CD4-positive, alpha-beta T cell treated with Interleukin-6 at 100 ng/mL for 8 hours (primary cell): ENCODE results near the gene TRAPPC5.

ENCODE experiments used
- DNase-seq: peaks from one replicate; pipeline ENCODE4 v3.0.0-alpha.2; 2020; ENCODE audit warnings: mixed read lengths, low spot score

TRAPPC5 gene

GRCh38 chr19:7645656-7646425 lies 34.8 kb upstream of the TRAPPC5 start:
- no peak for DNase-seq

DNA sequence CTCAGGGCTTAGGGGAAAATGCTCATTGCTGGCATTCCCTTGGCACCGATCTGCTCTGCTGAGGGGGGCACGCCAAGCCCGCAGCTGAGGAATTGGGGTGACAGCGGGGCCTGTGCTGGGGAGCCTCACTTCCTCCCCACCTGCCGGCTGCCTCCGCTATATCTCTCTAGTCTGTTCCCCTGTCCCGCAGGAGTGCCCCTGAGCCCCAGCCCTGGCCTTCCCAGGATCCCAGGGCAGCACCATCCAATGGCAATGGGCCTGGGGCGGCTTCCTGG lies 34.3 kb upstream of the TRAPPC5 start:
- DNase-seq = no peak

DNA sequence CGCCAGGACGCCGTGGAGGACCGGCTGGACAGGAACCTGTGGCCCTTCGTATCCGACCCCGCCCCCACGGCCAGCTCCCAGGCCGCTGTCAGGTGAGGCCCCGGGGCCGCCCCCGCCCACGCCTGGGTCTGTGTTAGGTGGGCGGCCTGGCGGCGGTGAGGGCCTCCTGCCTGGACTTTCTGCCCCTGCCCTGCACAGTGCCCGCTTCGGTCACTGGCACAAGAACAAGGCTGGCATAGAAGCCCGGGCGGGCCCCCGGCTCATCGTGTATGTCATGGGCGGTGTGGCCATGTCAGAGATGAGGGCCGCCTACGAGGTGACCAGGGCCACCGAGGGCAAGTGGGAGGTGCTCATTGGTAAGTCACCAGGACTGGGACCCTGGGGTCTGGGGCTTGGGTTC lies 33.5 kb upstream of the TRAPPC5 start:
- DNase-seq = no peak

DNA sequence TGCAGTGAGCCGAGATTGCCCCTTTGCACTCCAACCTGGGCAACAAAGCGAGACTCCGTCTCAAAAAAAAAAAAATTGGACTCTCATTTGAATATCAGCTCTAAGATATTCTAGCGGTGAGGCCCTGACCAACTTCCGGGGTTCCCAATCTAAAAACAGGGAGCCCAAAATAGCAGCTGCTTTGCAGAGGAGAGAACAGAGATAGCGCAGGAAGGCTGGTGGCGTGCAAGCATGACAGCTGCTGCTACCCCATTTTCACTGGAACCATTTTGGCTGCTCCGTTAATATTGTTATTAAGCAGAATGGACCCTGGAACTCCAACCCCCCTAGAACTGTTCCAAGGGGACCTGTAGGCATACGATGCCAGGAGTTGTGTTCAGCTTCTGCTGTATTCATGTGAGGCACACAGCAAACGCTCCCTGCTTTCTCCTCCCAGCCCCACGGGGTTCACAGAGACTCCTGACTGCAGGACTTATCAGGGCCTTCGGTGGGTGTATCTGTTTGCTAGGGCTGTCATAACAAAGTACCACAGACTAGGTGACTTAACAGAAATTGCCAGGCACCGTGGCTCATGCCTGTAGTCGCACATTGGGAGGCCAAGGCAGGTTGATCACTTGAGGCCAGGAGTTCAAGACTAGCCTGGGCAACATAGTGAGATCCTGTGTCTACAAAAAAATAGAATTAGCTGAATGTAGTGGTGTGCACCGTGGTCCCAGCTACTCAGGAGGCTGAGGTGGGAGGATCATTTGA lies 32.2 kb upstream of the TRAPPC5 start:
- DNase-seq = no peak

DNA sequence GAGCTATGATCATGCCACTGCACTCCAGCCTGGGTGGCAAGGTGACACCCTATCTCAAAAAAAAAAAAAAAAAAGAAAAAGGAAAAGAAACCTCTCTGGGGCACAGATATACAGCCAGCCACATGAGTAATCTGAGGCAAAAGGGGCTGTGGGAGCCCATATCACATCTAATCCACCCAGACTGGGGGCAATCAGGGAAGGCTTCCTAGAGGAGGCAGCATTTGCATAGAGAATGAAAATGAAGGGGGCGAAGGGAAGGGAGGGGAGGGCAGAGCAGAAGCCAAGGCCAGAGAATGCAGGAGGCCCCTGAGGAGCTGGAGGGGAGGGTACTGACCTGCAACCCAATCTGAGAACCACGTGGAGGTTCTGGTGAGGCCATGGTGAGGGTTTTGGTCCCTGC lies 30.5 kb upstream of the TRAPPC5 start:
- DNase-seq = no peak

- peak; percentile 86 for DNase-seq
Measured at GRCh38 chr19:7652061-7652641, 28.5 kb upstream of the TRAPPC5 start.

GRCh38 chr19:7654401-7654800 lies 26.2 kb upstream of the TRAPPC5 start:
- no peak for DNase-seq

DNA sequence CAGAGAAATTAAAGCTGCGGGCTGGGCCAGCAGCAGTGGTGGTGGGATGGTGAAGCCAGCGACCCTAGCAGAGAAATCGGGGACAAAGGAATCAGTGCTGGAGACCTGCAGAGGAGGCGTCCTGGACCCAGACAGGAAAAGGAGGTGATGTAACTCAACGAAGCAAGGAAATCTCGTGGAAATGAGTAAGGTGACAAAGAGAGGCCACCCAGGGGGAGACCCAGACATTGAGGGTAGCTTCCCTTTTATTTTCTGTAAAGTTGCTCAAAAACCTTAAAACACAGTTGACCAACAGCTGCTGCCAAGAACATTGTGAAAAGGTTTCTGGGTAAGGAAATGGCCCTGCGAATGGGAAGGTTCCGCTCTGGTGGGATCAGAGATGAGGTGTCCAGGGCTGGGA lies 25.1 kb upstream of the TRAPPC5 start:
- no peak for DNase-seq

GRCh38 chr19:7657131-7657751 lies 23.4 kb upstream of the TRAPPC5 start:
- no peak for DNase-seq

DNA sequence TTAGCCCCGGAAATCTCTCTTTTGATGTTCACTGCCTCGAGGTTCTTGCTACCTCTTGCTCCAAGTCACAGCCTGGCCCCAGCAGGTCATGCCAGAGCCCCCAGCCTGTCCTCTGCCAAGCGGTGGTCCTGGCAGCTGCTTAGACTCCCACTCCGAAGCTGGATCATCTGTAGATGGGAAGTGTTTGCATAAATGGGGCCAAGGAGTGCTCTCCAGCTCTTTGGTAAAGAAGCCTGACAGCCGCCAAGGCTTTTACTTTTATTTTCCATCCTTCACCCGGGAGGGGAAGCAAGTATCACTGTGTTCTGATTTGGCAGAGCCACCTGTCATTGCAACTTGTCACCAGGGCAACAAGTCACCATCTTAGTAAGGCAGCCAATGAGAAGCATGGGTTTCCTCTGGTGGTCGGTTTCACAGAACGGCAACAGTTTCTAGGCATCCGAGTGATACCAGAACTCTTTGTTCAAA lies 22.4 kb upstream of the TRAPPC5 start:
- peak; percentile 57 for DNase-seq

GRCh38 chr19:7661744-7662538 lies 18.7 kb upstream of the TRAPPC5 start:
- DNase-seq = no peak

DNA sequence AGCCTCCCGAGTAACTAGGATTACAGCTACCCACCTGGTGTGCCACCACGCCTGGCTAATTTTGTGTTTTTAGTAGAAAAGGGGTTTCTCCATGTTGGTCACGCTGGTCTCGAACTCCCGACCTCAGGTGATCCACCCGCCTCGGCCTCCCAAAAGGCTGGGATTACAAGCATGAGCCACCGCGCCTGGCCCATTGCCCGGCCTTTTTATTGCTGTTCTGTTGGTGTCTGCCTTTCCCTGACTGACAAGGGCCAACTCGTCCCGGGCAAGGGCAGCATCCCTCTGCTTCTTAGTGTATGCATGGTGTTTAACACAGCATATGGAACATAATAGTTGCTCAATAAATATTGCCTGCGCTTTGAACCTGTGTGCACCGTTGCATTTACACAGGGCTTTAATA lies 18.0 kb upstream of the TRAPPC5 start:
- no peak for DNase-seq

GRCh38 chr19:7663706-7664105 lies 16.9 kb upstream of the TRAPPC5 start:
- no peak for DNase-seq

DNA sequence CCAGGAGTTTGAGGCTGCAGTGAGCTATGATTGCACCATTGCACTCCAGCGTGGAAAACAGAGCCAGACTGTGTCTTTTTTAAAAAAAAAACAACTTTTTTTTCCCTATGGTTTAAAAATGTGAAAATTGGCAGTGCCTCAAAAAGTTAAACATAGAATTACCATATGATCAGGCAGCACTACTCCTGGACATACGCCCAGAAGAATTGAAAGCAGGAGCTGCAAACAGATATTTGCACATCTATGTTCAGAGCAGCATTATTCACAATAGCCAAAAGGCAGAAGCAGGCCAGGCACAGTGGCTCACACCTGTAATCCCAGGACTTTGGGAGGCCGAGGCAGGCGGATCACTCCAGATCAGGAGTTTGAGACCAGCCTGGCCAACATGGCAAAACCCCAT lies 15.6 kb upstream of the TRAPPC5 start:
- no peak for DNase-seq

DNA sequence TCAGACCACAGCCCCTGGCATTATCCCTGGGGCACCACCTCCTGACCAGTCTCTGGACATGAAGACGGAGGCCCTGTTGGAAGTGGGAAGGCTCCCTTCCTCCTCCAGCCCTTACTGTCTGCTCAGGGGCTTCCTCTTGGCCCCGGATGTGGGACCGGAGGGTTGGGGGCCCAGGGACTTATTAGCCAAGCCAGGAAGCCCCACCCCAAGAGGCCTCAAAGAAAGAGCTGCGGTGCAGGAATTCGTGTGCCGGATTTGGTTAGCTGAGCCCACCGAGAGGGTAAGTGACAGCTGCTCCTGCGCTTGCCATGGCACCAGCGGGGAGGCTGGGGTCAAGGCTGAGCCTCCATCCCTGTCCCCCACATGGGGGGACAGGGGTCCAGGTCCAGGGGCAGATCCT lies 11.8 kb upstream of the TRAPPC5 start, which contains the start of gene RETN:
Gene RETN, plus strand, starts transcription at position 208 of the 400 bp plus-strand sequence. CDS start 278 bp downstream, outside the sequence.
- DNase-seq = no peak

GRCh38 chr19:7669641-7670040 lies 11.0 kb upstream of the TRAPPC5 start:
- DNase-seq = no peak

- no peak for DNase-seq
Measured at GRCh38 chr19:7670150-7670783, 10.4 kb upstream of the TRAPPC5 start.

GRCh38 chr19:7670790-7671189 lies 9.8 kb upstream of the TRAPPC5 start:
- no peak for DNase-seq

DNA sequence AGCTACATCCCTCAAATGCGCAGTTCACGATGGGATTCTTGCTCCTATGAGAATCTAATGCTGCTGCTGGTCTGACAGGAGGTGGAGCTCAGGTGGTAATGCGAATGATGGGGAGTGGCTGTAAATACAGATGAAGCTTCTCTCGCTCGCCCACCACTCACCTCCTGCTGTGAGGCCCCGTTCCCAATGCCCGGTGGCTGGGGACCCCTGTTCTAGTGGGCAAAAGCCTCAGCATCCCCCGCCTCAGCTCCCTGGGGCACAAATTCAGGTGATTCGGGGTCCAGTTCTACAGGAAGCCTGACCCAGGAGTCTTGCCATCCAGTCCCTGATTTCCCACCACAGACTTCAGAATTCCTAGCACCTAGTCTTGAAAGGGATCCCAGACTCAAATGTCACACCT lies 8.1 kb upstream of the TRAPPC5 start:
- no peak for DNase-seq

- no peak for DNase-seq
Measured at GRCh38 chr19:7674010-7675005, 6.3 kb upstream of the TRAPPC5 start.
